GM12878 (cell line): ENCODE data around the gene HIVEP3. TPM values are rescaled to one million over a fixed set of nuclear protein-coding genes. Genes with fewer than 3 reads are reported as not detected.

Experiments used
- ATAC-seq: fragments of 200-7000 bp; cut with Tn5 transposase; 3 replicates; pipeline ENCODE4 v1.9.1; 2020; ENCODE audit warnings: mild to moderate bottlenecking, moderate library complexity
- BruUV-seq: library from RNA; stranded (reverse); fragments of 400-500 nt; replicated peaks from 2 replicates; lab custom pipeline; 2021; lab: Mats Ljungman, UMichigan
- CTCF ChIA-PET: fragments of 300-600 bp; sonication (Branson Sonifier 250); formaldehyde crosslinking; extraction: SDS; loops from one replicate; lab custom pipeline; 2021; ENCODE audit warnings: inconsistent platforms; lab: Yijun Ruan, JAX
- POLR2A ChIA-PET: fragments of 350-600 bp; formaldehyde crosslinking; extraction: SDS; loops from one replicate; lab custom pipeline; 2021; ENCODE audit warnings: inconsistent platforms; lab: Charles Lee
- RAD21 ChIA-PET: fragments of 300-600 bp; sonication (Branson Sonifier 250); formaldehyde crosslinking; loops from one replicate; lab custom pipeline; 2023; ENCODE audit warnings: antibody characterized with exemption; ENCODE audit not compliant: unreplicated experiment; lab: Charles Lee
- SMC1A ChIA-PET: fragments of 300-600 bp; sonication (Branson Sonifier 250); formaldehyde crosslinking; loops from one replicate; lab custom pipeline; 2023; ENCODE audit not compliant: unreplicated experiment, uncharacterized antibody; lab: Charles Lee
- DNase-seq: peaks from one replicate; pipeline ENCODE4 v3.0.0-alpha.2; 2011; ENCODE audit warnings: low read depth, low spot score
- FAIRE-seq: peaks from 3 replicates; lab custom pipeline; 2011; peaks lifted over from hg19 to GRCh38; lab: Jason Lieb, UNC
- H2AFZ ChIP-seq: 2 replicates; pipeline ENCODE4 v1.6.0; 2011; ENCODE audit warnings: low read depth, low read length, control low read depth; ENCODE audit not compliant: control insufficient read depth
- H3K27ac ChIP-seq: 2 replicates; pipeline ENCODE4 v1.5.1; 2011; ENCODE audit warnings: control low read depth; ENCODE audit not compliant: control insufficient read depth, insufficient read depth
- H3K27me3 ChIP-seq, 2 experiments: replicated peaks in 1 of 2; 2 replicates each; pipeline versions ENCODE4 v1.6.0 to v1.6.1; 2011; ENCODE audit warnings: low read length in 1 of 2; ENCODE audit not compliant: control insufficient read depth in 2 of 2, insufficient read depth in 2 of 2
- H3K36me3 ChIP-seq, 2 experiments: 2 replicates each; pipeline ENCODE4 v1.5.1; 2011; ENCODE audit warnings: low read length in 1 of 2; ENCODE audit not compliant: control insufficient read depth in 2 of 2, insufficient read depth in 2 of 2
- H3K4me1 ChIP-seq: 2 replicates; pipeline ENCODE4 v1.6.1; 2011; ENCODE audit warnings: mild to moderate bottlenecking, low read length, moderate library complexity, mixed read lengths; ENCODE audit not compliant: control insufficient read depth, insufficient read depth
- H3K4me2 ChIP-seq: 2 replicates; pipeline ENCODE4 v1.6.0; 2011; ENCODE audit warnings: control low read depth; ENCODE audit not compliant: control insufficient read depth, insufficient read depth
- H3K4me3 ChIP-seq: fragments of 200-600 bp; sonication (generic); 2 replicates; pipeline ENCODE4 v1.5.1; 2016
- H3K79me2 ChIP-seq: 2 replicates; pipeline ENCODE4 v1.6.0; 2011; ENCODE audit warnings: low read length; ENCODE audit not compliant: control insufficient read depth, insufficient read depth
- H3K9ac ChIP-seq: 2 replicates; pipeline ENCODE4 v1.8.0; 2011; ENCODE audit warnings: low read length, control low read depth, mixed read lengths; ENCODE audit not compliant: control insufficient read depth, insufficient read depth
- H3K9me3 ChIP-seq: replicated peaks from 3 replicates; pipeline ENCODE4 v1.5.1; 2011; ENCODE audit warnings: mild to moderate bottlenecking, low read length; ENCODE audit not compliant: control insufficient read depth, insufficient read depth
- H4K20me1 ChIP-seq: 2 replicates; pipeline ENCODE4 v1.6.0; 2011; ENCODE audit not compliant: control insufficient read depth, insufficient read depth
- ATF3 ChIP-seq: IDR thresholded peaks from 2 replicates; pipeline ENCODE4 v1.6.1; 2011; ENCODE audit warnings: low read depth, mild to moderate bottlenecking, low read length, moderate library complexity, borderline replicate concordance; ENCODE audit errors: extremely low read depth
- CHD1 ChIP-seq: IDR thresholded peaks from 2 replicates; pipeline ENCODE4 v1.6.1; 2012; ENCODE audit warnings: low read depth, low read length, improper control_type of control experiment
- EED ChIP-seq: sonication (generic); IDR thresholded peaks from 2 replicates; pipeline ENCODE4 v1.6.1; 2016; ENCODE audit warnings: antibody characterized with exemption, low read depth
- GATAD2B ChIP-seq: fragments of 450-650 bp; conservative IDR thresholded peaks from 2 replicates; pipeline ENCODE4 v1.6.1; 2017; ENCODE audit warnings: low read depth, mild to moderate bottlenecking, moderate library complexity
- MYC ChIP-seq: IDR thresholded peaks from 2 replicates; pipeline ENCODE4 v1.6.1; 2011; ENCODE audit warnings: mild to moderate bottlenecking, low read length, moderate library complexity, inconsistent platforms; ENCODE audit not compliant: insufficient read depth, insufficient replicate concordance, insufficient read length, severe bottlenecking
- NBN ChIP-seq: fragments of 450-650 bp; IDR thresholded peaks from 2 replicates; pipeline ENCODE4 v1.6.1; 2016
- NR2F1 ChIP-seq: fragments of 450-650 bp; conservative IDR thresholded peaks from 2 replicates; pipeline ENCODE4 v1.6.1; 2017; ENCODE audit warnings: mild to moderate bottlenecking
- NRF1 ChIP-seq: conservative IDR thresholded peaks from 2 replicates; pipeline ENCODE4 v1.6.1; 2011; ENCODE audit warnings: mild to moderate bottlenecking, low read depth, low read length, improper control_type of control experiment
- SIN3A ChIP-seq: IDR thresholded peaks from 2 replicates; pipeline ENCODE4 v1.6.1; 2012; ENCODE audit warnings: low read depth, low read length, improper control_type of control experiment
- SUZ12 ChIP-seq: fragments of 200-600 bp; sonication (generic); IDR thresholded peaks from one replicate; pipeline ENCODE4 v1.6.1; 2018; ENCODE audit warnings: antibody characterized with exemption, mild to moderate bottlenecking; ENCODE audit not compliant: unreplicated experiment
- ZBED1 ChIP-seq: IDR thresholded peaks from 2 replicates; pipeline ENCODE4 v1.6.1; 2016; ENCODE audit warnings: borderline replicate concordance
- WGBS: methylation state at CpG from one replicate; pipeline ENCODE4 v1.1.6; 2016; ENCODE audit warnings: low lambda C conversion rate; ENCODE audit not compliant: insufficient replicate concordance, insufficient coverage; ENCODE audit errors: missing lambda C conversion rate; 5-methylcytosine and 5-hydroxymethylcytosine counted together
- in situ Hi-C: fragments of 300-500 bp; cut with MboI; formaldehyde crosslinking; loops from 9 replicates; pipeline ENCODE4 v1.14.3; 2018; ENCODE audit warnings: mixed read lengths
- intact Hi-C: fragments of 100-400 bp; cut with micrococcal nuclease; formaldehyde crosslinking; loops from one replicate; pipeline ENCODE4 v1.14.2; 2022; ENCODE audit not compliant: unreplicated experiment
- polyA plus RNA-seq, 11 experiments: library from polyadenylated mRNA; depleted of rRNA in 4 of 11; unstranded in 6 of 11; stranded (reverse) in 5 of 11; fragments of >200 nt; fragmentation: Nextera tagmentation in 4 of 11; fragmentation: Illumina TruSeq in 1 of 11; extraction: Ambion mirVana in 4 of 11; extraction: Trizol in 1 of 11; gene quantifications; 1 replicate in 1 of 11; 2 replicates in 10 of 11; pipeline versions ENCODE4 v1.2.1 to v1.2.3, GENCODE V29; 2011 to 2016; ENCODE audit warnings: inconsistent platforms in 2 of 11, missing spikeins in 2 of 11, low read depth in 1 of 11
- total RNA-seq, 4 experiments: library from RNA; depleted of rRNA in 3 of 4; stranded (reverse); fragments of >200 nt in 3 of 4; fragmentation: Illumina TruSeq in 1 of 4; extraction: Trizol in 1 of 4; gene quantifications; 2 replicates each; pipeline versions ENCODE4 v1.2.1 to v1.2.3, GENCODE V29; 2013 to 2021
- TF ChIP-seq, protein P1 (sequence below): IDR thresholded peaks from 2 replicates; pipeline ENCODE4 v1.6.1; 2012; ENCODE audit warnings: improper control_type of control experiment, low read depth, low read length; ENCODE audit not compliant: insufficient replicate concordance

Gene HIVEP3
- total and polyA plus RNA-seq, 10 of the 15 experiments (the other 5 are each of a cell fraction or from before 2014, with no cell fraction given): 1.8 to 13.6 (median 3.8) TPM

DNA sequence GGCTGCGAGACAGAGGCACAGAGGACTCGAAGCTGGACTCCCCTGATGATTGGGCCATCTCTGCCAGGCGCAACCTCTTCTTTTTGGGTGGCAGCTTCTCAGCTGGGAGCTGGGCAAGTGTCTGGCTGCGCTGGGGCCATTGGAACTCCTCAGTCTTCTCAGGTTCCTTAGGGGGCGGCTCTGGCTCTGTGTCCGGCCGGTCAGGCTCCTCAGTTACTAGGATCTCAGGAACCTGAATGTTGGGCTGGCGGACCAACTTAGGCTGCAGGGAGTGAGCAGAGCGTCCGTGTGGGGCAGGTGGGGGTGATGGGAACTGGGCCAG is 336.8 kb downstream of the HIVEP3 start:
- POLR2A ChIA-PET: no interaction called here
- H3K79me2 ChIP-seq: no peaks in the 10 kb centered on the region
- H3K9me3 ChIP-seq: no peaks in the 10 kb centered on the region
- H3K4me3 ChIP-seq: no peak overlapping the region
- CTCF ChIA-PET: no interaction called here
- no peak overlapping the region for H2AFZ ChIP-seq
- no TSS peak for BruUV-seq
- SMC1A ChIA-PET: no interaction called here
- ATAC-seq: no peak
- in situ Hi-C loops: no loop called here
- FAIRE-seq: no peak
- H3K27ac ChIP-seq: no peak overlapping the region
- DNase-seq: no peak
- peaks cover 0 to 9% of the 10 kb centered on the region in 2 experiments; a peak in 3 of 4 replicates for H3K36me3 ChIP-seq
- H3K4me1 ChIP-seq: no peaks in the 10 kb centered on the region
- WGBS: 76% methylated on average over 10 of the region's 10 CpGs
- TF ChIP-seq NR2F1: no peak
- no peak for TF ChIP-seq ATF3
- TF ChIP-seq, protein P1, sequence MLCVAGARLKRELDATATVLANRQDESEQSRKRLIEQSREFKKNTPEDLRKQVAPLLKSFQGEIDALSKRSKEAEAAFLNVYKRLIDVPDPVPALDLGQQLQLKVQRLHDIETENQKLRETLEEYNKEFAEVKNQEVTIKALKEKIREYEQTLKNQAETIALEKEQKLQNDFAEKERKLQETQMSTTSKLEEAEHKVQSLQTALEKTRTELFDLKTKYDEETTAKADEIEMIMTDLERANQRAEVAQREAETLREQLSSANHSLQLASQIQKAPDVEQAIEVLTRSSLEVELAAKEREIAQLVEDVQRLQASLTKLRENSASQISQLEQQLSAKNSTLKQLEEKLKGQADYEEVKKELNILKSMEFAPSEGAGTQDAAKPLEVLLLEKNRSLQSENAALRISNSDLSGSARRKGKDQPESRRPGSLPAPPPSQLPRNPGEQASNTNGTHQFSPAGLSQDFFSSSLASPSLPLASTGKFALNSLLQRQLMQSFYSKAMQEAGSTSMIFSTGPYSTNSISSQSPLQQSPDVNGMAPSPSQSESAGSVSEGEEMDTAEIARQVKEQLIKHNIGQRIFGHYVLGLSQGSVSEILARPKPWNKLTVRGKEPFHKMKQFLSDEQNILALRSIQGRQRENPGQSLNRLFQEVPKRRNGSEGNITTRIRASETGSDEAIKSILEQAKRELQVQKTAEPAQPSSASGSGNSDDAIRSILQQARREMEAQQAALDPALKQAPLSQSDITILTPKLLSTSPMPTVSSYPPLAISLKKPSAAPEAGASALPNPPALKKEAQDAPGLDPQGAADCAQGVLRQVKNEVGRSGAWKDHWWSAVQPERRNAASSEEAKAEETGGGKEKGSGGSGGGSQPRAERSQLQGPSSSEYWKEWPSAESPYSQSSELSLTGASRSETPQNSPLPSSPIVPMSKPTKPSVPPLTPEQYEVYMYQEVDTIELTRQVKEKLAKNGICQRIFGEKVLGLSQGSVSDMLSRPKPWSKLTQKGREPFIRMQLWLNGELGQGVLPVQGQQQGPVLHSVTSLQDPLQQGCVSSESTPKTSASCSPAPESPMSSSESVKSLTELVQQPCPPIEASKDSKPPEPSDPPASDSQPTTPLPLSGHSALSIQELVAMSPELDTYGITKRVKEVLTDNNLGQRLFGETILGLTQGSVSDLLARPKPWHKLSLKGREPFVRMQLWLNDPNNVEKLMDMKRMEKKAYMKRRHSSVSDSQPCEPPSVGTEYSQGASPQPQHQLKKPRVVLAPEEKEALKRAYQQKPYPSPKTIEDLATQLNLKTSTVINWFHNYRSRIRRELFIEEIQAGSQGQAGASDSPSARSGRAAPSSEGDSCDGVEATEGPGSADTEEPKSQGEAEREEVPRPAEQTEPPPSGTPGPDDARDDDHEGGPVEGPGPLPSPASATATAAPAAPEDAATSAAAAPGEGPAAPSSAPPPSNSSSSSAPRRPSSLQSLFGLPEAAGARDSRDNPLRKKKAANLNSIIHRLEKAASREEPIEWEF: no peak
- no peak for TF ChIP-seq SIN3A
- no peak for TF ChIP-seq NBN
- TF ChIP-seq CHD1: no peak
- no peak for TF ChIP-seq SUZ12
- no peak for TF ChIP-seq NRF1
- TF ChIP-seq MYC: no peak
- no peak for TF ChIP-seq EED
- no peak for TF ChIP-seq ZBED1
- no peak for TF ChIP-seq GATAD2B
- TF ChIP-seq, all 136 proteins: peak for 0
- intact Hi-C loops: no loop called here
- no peak overlapping the region for H3K9ac ChIP-seq
- H3K27me3 ChIP-seq: no peaks in the 10 kb centered on the region
- RAD21 ChIA-PET: no interaction called here
- no peak overlapping the region for H3K4me2 ChIP-seq
- H4K20me1 ChIP-seq: no peaks in the 10 kb centered on the region
